ENCODE data around the gene GABBR2.

GRCh38 chr9:98449871-98450270 lies 258.9 kb downstream of the GABBR2 start:
- TF ChIP-seq CTCF (IDR thresholded peaks at IDR 0.05), result no peak
- TF ChIP-seq TAF1 (IDR thresholded peaks at IDR 0.05; ENCODE audit: borderline replicate concordance, low read depth, low read length), result no peak
- TF ChIP-seq EP300 (IDR thresholded peaks at IDR 0.05; ENCODE audit: borderline replicate concordance in 1 of 2, low read depth in 1 of 2, low read length in 1 of 2), result no peak
- no peak for TF ChIP-seq GABPA (IDR thresholded peaks at IDR 0.05; ENCODE audit: low read depth)
- TF ChIP-seq TEAD4 (IDR thresholded peaks at IDR 0.05; ENCODE audit: borderline replicate concordance, insufficient read depth), result no peak
- no peak for TF ChIP-seq USF2 (IDR thresholded peaks at IDR 0.05; ENCODE audit: borderline replicate concordance, low read depth, low read length)
- TF ChIP-seq RAD21 (IDR thresholded peaks at IDR 0.05; ENCODE audit: low read length), result no peak
- no peak for TF ChIP-seq SMC3 (IDR thresholded peaks at IDR 0.05; ENCODE audit: low read depth, low read length)
- TF ChIP-seq NFIC (IDR thresholded peaks at IDR 0.05; ENCODE audit: borderline replicate concordance), result no peak
- no peak for TF ChIP-seq TCF12 (IDR thresholded peaks at IDR 0.05)
- TF ChIP-seq PBX3 (IDR thresholded peaks at IDR 0.05), result no peak
- no peak for TF ChIP-seq ZBTB33 (IDR thresholded peaks at IDR 0.05; ENCODE audit: borderline replicate concordance, low read depth)
- TF ChIP-seq POLR2AphosphoS5 (IDR thresholded peaks at IDR 0.05; ENCODE audit: low read depth, low read length), result no peak
- TF ChIP-seq RCOR1 (IDR thresholded peaks at IDR 0.05; ENCODE audit: low read length), result no peak
